Hepatocyte (in vitro differentiated cells): ENCODE data around the gene PODXL2.

ENCODE experiments used
- CTCF ChIP-seq: fragments of 200-600 bp; sonication (generic); IDR thresholded peaks from 2 replicates; pipeline ENCODE4 v1.5.1; 2016; ENCODE audit warnings: antibody characterized with exemption, mild to moderate bottlenecking; ENCODE audit not compliant: poor library complexity
- EZH2 ChIP-seq: fragments of 200-600 bp; sonication (generic); IDR thresholded peaks from 2 replicates; pipeline ENCODE4 v1.6.1; 2016; ENCODE audit warnings: antibody characterized with exemption, mild to moderate bottlenecking, borderline replicate concordance
- EZH2phosphoT487 ChIP-seq: fragments of 200-600 bp; sonication (generic); IDR thresholded peaks from one replicate; pipeline ENCODE4 v1.6.1; 2018; ENCODE audit warnings: antibody characterized with exemption, mild to moderate bottlenecking, low read depth, moderate library complexity; ENCODE audit not compliant: unreplicated experiment, severe bottlenecking

- TF ChIP-seq CTCF (no peak), EZH2 (no peak), EZH2phosphoT487 (no peak)
Measured at GRCh38 chr3:127650236-127650635, 21.3 kb downstream of the PODXL2 start.
